Lower lobe of right lung (tissue), 2 donors: ENCODE data around the gene SLX4IP. TPM values are rescaled to one million over a fixed set of nuclear protein-coding genes. Genes with fewer than 3 reads are reported as not detected.

Source experiments
- ATAC-seq, 2 donors: fragments of 200-7000 bp; cut with Tn5 transposase; one replicate each; pipeline ENCODE4 v1.9.1; 2020 to 2022; ENCODE audit warnings: mild to moderate bottlenecking in 2 of 2, moderate library complexity in 2 of 2
- DNase-seq: peaks from one replicate; pipeline ENCODE4 v3.0.0-alpha.2; 2020
- H3K27ac ChIP-seq: fragments of 200-600 bp; one replicate; pipeline ENCODE4 v1.8.0; 2022
- H3K27me3 ChIP-seq: fragments of 200-600 bp; one replicate; pipeline ENCODE4 v1.8.0; 2022; ENCODE audit warnings: low read depth
- H3K36me3 ChIP-seq: fragments of 200-600 bp; one replicate; pipeline ENCODE4 v1.8.0; 2022; ENCODE audit warnings: mild to moderate bottlenecking
- H3K4me1 ChIP-seq: fragments of 200-600 bp; one replicate; pipeline ENCODE4 v1.8.0; 2022
- H3K4me3 ChIP-seq: fragments of 200-600 bp; one replicate; pipeline ENCODE4 v1.8.0; 2022; ENCODE audit warnings: mild to moderate bottlenecking
- H3K9me3 ChIP-seq: fragments of 200-600 bp; one replicate; pipeline ENCODE4 v1.8.0; 2022
- CTCF ChIP-seq: fragments of 200-600 bp; IDR thresholded peaks from one replicate; pipeline ENCODE4 v1.8.0; 2022; ENCODE audit warnings: antibody characterized with exemption, mild to moderate bottlenecking
- intact Hi-C: fragments of 100-400 bp; cut with DNase I; formaldehyde crosslinking; loops from one replicate; pipeline ENCODE4 v1.11.0; 2022
- total RNA-seq: library from RNA; stranded (reverse); fragmentation: NEBNext Ultra II Directional; extraction: Animal tissue kit (Norgen Biotek cat#: 25700); gene quantifications from one replicate; pipeline ENCODE4 v1.2.1, GENCODE V29; 2021
- donor health status: DM: no; HTN: yes; CAD: no; lungs with severe emphysema.

The SLX4IP gene
- total RNA-seq, 1 donor from 2014 or later, result 5.8 TPM

DNA sequence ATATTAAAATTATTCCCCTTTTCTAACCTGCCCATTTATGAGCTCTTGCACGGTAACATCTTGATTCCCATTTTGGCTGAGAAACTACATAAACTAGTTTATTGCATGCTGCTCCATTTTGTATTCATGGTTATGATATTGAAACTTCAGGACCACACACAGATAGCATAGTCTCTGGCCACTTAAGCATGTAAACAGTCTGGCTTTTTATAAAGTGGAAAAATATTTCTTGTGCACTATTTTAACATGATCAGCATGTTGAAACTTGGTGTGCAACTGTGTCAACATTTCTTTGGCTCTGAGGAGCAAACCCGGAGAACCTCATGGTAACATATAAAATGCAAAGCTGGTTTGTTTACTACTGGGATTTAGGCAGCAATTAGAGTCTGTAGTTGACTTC is 70.7 kb downstream of the SLX4IP start:
- peak overlapping the region; percentile 69 for H3K27ac ChIP-seq
- no peak overlapping the region for H3K4me3 ChIP-seq
- H3K36me3 ChIP-seq, result no peaks in the 10 kb centered on the region
- TF ChIP-seq CTCF, result no peak
- no peaks in the 10 kb centered on the region for H3K9me3 ChIP-seq
- ATAC-seq (peak in 1 of 2 donors; percentile 26), DNase-seq (no peak)
- no peaks in the 10 kb centered on the region for H3K27me3 ChIP-seq
- intact Hi-C loops, result no loop called here
- H3K4me1 ChIP-seq, result peaks cover 61% of the 10 kb centered on the region

GRCh38 chr20:10507052-10507451 is 71.9 kb downstream of the SLX4IP start:
- TF ChIP-seq CTCF, result no peak
- no peak for DNase-seq
- no peaks in the 10 kb centered on the region for H3K9me3 ChIP-seq
- H3K4me1 ChIP-seq, result peaks cover 63% of the 10 kb centered on the region
- H3K27ac ChIP-seq, result no peak overlapping the region
- intact Hi-C loops, result no loop called here
- no peaks in the 10 kb centered on the region for H3K36me3 ChIP-seq
- H3K27me3 ChIP-seq, result no peaks in the 10 kb centered on the region
- no peak overlapping the region for H3K4me3 ChIP-seq
- no peak for ATAC-seq

DNA sequence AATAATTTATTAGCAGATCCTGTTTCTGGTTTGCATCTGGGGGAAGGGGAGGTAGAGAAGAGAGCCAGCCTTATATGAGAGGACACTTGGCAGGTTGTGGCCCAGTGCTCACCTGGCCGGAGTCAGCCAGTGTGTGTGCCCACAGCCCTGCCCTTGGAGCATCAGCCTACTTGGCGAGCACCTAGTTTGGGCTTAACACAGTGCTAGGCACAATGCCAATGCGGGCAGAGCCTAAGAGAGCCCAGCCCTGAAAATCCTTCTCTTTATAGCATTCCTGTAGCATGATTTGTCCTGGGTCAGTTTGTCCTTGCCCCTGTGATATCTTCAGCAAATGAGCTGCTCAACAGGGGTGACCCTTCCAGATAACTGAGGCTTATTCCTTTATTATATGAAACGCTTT is 73.0 kb downstream of the SLX4IP start:
- intact Hi-C loops, result no loop called here
- H3K27ac ChIP-seq, result peak overlapping the region; percentile 49

DNA sequence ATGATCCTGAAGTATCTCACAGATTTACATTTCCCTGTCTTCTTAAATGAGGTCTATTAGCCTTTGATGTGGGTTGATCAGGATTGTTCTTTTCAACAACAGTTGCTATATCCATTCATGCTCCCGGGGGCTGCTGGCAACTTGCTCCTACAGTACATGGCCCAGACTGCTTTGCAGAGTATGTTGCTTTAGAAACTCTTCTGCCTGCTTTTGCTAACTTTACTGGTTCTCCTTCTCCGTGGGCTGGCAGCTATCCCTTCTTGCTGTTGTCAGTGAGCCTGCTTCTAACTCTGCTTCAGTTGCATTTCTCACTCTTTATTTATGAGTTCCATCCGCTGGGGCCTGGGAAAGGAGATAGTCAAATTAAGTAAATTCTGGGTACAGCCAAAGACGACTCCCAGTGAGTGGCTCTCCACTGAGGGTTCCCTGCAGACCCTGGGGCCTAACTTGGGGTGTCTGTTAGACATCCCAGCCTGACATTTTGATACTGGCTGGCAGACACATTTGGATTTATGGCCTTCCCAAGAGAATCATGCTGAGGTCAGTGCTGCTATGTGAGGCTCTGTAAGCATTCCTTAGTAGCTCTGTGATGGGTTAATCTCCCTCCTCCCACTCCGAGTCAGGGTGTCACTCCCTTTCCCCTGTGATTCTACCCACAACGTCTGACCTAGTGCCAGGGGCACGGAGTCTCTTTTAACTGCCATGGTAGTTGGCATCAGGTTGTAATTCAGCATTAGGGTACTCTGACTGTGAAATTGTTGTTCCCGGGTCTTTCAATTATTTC is 73.6 kb downstream of the SLX4IP start:
- TF ChIP-seq CTCF, result no peak
- intact Hi-C loops, result no loop called here
- Histone ChIP-seq H3K27me3 (no peaks in the 10 kb centered on the region), H3K36me3 (no peaks in the 10 kb centered on the region), H3K4me1 (peaks cover 64% of the 10 kb centered on the region), H3K4me3 (no peak overlapping the region), H3K9me3 (no peaks in the 10 kb centered on the region), H3K27ac (peak overlapping the region; percentile 49)
- ATAC-seq (no peak), DNase-seq (no peak)

More for the DNA sequence above, 73.0 kb downstream of the SLX4IP start:
- no peak for TF ChIP-seq CTCF
- H3K4me3 ChIP-seq, result no peak overlapping the region
- ATAC-seq (no peak), DNase-seq (no peak)
- H3K27me3 ChIP-seq, result no peaks in the 10 kb centered on the region
- H3K36me3 ChIP-seq, result no peaks in the 10 kb centered on the region
- no peaks in the 10 kb centered on the region for H3K9me3 ChIP-seq
- peaks cover 61% of the 10 kb centered on the region for H3K4me1 ChIP-seq

GRCh38 chr20:10509376-10509775 is 74.3 kb downstream of the SLX4IP start:
- H3K9me3 ChIP-seq, result no peaks in the 10 kb centered on the region
- no peak for DNase-seq
- ATAC-seq, result no peak
- H3K27ac ChIP-seq, result peak overlapping the region; percentile 49
- peaks cover 66% of the 10 kb centered on the region for H3K4me1 ChIP-seq
- H3K36me3 ChIP-seq, result no peaks in the 10 kb centered on the region
- no peak overlapping the region for H3K4me3 ChIP-seq
- no peak for TF ChIP-seq CTCF
- H3K27me3 ChIP-seq, result no peaks in the 10 kb centered on the region
- intact Hi-C loops, result no loop called here
